ENCODE measurements around the gene ZNF329.
A peak's percentile ranks its signal among the peaks of the same experiment; 100 is the strongest.

GRCh38 chr19:58181902-58182576 lies 31.4 kb upstream of the ZNF329 start:
- peak; percentile 93 for TF ChIP-seq CTCF (conservative IDR thresholded peaks at IDR 0.05; ENCODE audit: low read length)
- TF ChIP-seq EZH2phosphoT487 (IDR thresholded peaks at IDR 0.05; ENCODE audit: borderline replicate concordance): no peak
